ENCODE measurements around the gene ZNF184. TPM values are rescaled to one million over a fixed set of nuclear protein-coding genes. Genes with fewer than 3 reads are reported as not detected.

Gene ZNF184
- total RNA-seq, 1 experiment from 2014 or later = 9.4 TPM

- Histone ChIP-seq H3K4me2 (ENCODE audit: low read length) (no peak overlapping the region), H3K79me2 (ENCODE audit: insufficient read depth, low read length) (no peaks in the 10 kb centered on the region), H3K27ac (ENCODE audit: low read depth, low read length) (no peak overlapping the region), H3K4me1 (ENCODE audit: control insufficient read depth in 1 of 2, insufficient read depth in 2 of 2, low read length in 2 of 2) (peaks cover 0 to 14% of the 10 kb centered on the region in 2 experiments; a peak in 2 of 4 replicates), H3K4me3 (replicated peaks in 1 of 2; ENCODE audit: low read depth in 1 of 2, low read length in 2 of 2) (no peak overlapping the region), H2AFZ (ENCODE audit: low read depth, low read length, poor library complexity, severe bottlenecking) (no peak overlapping the region), H3K27me3 (ENCODE audit: insufficient read depth, low read length) (no peaks in the 10 kb centered on the region), H3K9me2 (ENCODE audit: insufficient read depth) (no peaks in the 10 kb centered on the region), H3K9ac (ENCODE audit: low read length) (no peak overlapping the region), H3K9me3 (ENCODE audit: control insufficient read depth in 1 of 2, insufficient read depth in 1 of 2, low read depth in 1 of 2, low read length in 2 of 2) (peaks cover 0 to 3% of the 10 kb centered on the region in 2 experiments; a peak in 1 of 4 replicates), H4K20me1 (ENCODE audit: insufficient read depth) (no peaks in the 10 kb centered on the region), H3K36me3 (ENCODE audit: control insufficient read depth in 1 of 2, insufficient read depth in 2 of 2, low read length in 2 of 2) (no peaks in the 10 kb centered on the region)
- no TSS peak for BruUV-seq (replicated peaks)
- POLR2A ChIA-PET = no interaction called here
- no peak for TF ChIP-seq YY1 (IDR thresholded peaks at IDR 0.05; ENCODE audit: extremely low read depth, insufficient replicate concordance, low read depth, low read length)
- TF ChIP-seq ATF3 (IDR thresholded peaks at IDR 0.05) = no peak
- no peak for TF ChIP-seq POLR2A (IDR thresholded peaks at IDR 0.05; ENCODE audit: borderline replicate concordance, extremely low read depth, insufficient read depth, insufficient read length)
- TF ChIP-seq SP1 (IDR thresholded peaks at IDR 0.05; ENCODE audit: low read depth) = no peak
- no peak for TF ChIP-seq EZH2 (IDR thresholded peaks at IDR 0.05)
- TF ChIP-seq RAD21 (IDR thresholded peaks at IDR 0.05; ENCODE audit: low read depth) = no peak
- TF ChIP-seq ZNF274 (IDR thresholded peaks at IDR 0.05; ENCODE audit: low read depth, low read length) = no peak
- TF ChIP-seq POLR2AphosphoS5 (IDR thresholded peaks at IDR 0.05; ENCODE audit: low read depth, low read length) = no peak
- TF ChIP-seq ELF1 (IDR thresholded peaks at IDR 0.05; ENCODE audit: borderline replicate concordance, low read depth) = no peak
- TF ChIP-seq MAX (IDR thresholded peaks at IDR 0.05) = no peak
- TF ChIP-seq CEBPB (IDR thresholded peaks at IDR 0.05; ENCODE audit: low read depth) = no peak
- no peak for TF ChIP-seq TCF7L2 (IDR thresholded peaks at IDR 0.05; ENCODE audit: borderline replicate concordance, extremely low read depth, insufficient read depth, insufficient read length)
- TF ChIP-seq EGR1 (IDR thresholded peaks at IDR 0.05; ENCODE audit: low read depth) = no peak
- TF ChIP-seq, protein P1, sequence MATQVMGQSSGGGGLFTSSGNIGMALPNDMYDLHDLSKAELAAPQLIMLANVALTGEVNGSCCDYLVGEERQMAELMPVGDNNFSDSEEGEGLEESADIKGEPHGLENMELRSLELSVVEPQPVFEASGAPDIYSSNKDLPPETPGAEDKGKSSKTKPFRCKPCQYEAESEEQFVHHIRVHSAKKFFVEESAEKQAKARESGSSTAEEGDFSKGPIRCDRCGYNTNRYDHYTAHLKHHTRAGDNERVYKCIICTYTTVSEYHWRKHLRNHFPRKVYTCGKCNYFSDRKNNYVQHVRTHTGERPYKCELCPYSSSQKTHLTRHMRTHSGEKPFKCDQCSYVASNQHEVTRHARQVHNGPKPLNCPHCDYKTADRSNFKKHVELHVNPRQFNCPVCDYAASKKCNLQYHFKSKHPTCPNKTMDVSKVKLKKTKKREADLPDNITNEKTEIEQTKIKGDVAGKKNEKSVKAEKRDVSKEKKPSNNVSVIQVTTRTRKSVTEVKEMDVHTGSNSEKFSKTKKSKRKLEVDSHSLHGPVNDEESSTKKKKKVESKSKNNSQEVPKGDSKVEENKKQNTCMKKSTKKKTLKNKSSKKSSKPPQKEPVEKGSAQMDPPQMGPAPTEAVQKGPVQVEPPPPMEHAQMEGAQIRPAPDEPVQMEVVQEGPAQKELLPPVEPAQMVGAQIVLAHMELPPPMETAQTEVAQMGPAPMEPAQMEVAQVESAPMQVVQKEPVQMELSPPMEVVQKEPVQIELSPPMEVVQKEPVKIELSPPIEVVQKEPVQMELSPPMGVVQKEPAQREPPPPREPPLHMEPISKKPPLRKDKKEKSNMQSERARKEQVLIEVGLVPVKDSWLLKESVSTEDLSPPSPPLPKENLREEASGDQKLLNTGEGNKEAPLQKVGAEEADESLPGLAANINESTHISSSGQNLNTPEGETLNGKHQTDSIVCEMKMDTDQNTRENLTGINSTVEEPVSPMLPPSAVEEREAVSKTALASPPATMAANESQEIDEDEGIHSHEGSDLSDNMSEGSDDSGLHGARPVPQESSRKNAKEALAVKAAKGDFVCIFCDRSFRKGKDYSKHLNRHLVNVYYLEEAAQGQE (IDR thresholded peaks at IDR 0.05; ENCODE audit: low read depth) = no peak
- TF ChIP-seq, protein P2, sequence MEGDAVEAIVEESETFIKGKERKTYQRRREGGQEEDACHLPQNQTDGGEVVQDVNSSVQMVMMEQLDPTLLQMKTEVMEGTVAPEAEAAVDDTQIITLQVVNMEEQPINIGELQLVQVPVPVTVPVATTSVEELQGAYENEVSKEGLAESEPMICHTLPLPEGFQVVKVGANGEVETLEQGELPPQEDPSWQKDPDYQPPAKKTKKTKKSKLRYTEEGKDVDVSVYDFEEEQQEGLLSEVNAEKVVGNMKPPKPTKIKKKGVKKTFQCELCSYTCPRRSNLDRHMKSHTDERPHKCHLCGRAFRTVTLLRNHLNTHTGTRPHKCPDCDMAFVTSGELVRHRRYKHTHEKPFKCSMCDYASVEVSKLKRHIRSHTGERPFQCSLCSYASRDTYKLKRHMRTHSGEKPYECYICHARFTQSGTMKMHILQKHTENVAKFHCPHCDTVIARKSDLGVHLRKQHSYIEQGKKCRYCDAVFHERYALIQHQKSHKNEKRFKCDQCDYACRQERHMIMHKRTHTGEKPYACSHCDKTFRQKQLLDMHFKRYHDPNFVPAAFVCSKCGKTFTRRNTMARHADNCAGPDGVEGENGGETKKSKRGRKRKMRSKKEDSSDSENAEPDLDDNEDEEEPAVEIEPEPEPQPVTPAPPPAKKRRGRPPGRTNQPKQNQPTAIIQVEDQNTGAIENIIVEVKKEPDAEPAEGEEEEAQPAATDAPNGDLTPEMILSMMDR (IDR thresholded peaks at IDR 0.05 in 2 of 3, conservative IDR thresholded peaks at IDR 0.05 in 1 of 3; ENCODE audit: borderline replicate concordance in 1 of 3, insufficient read depth in 1 of 3, low read depth in 2 of 3, low read length in 2 of 3) = no peak
- no peak for TF ChIP-seq CBX3 (IDR thresholded peaks at IDR 0.05; ENCODE audit: low read depth)
- TF ChIP-seq SRF (IDR thresholded peaks at IDR 0.05; ENCODE audit: low read depth) = no peak
- no peak for ATAC-seq
- CTCF ChIA-PET = no interaction called here
- no peak for DNase-seq (ENCODE audit: low read depth, low spot score)
- RAD21 ChIA-PET (ENCODE audit: low non-redundant PET in 1 of 2, low total read pairs in 2 of 2, uncharacterized antibody in 2 of 2, unreplicated experiment in 2 of 2) = no interaction called here
- intact Hi-C loops (cut with micrococcal nuclease) = loop anchor here (5.0 kb wide), 1 partner anchor 172 kb away; no protein-coding TSS in a partner anchor
These were observed 42.1 kb upstream of the ZNF184 start for GRCh38 chr6:27514906-27515495.

Measured in HCT116 (cell line).